Endothelial cell (in vitro differentiated cells): Measurements from ENCODE around the gene ANKZF1. TPM values are rescaled to one million over a fixed set of nuclear protein-coding genes. Genes with fewer than 3 reads are reported as not detected.

ENCODE experiments used
- DNase-seq: peaks from one replicate; pipeline ENCODE4 v3.0.0; 2021; ENCODE audit warnings: low spot score
- H3K27ac Mint-ChIP-seq: one replicate; pipeline ENCODE4 v1.8.0; 2021; ENCODE audit warnings: mixed read lengths, inconsistent platforms; ENCODE audit not compliant: unreplicated experiment
- H3K27me3 Mint-ChIP-seq: one replicate; pipeline ENCODE4 v1.8.0; 2021; ENCODE audit warnings: mild to moderate bottlenecking, moderate library complexity, mixed read lengths, inconsistent platforms; ENCODE audit not compliant: unreplicated experiment
- H3K36me3 Mint-ChIP-seq: one replicate; pipeline ENCODE4 v1.8.0; 2021; ENCODE audit warnings: mild to moderate bottlenecking, low read depth, mixed read lengths, inconsistent platforms; ENCODE audit not compliant: unreplicated experiment
- H3K4me1 Mint-ChIP-seq: one replicate; pipeline ENCODE4 v1.8.0; 2021; ENCODE audit warnings: mild to moderate bottlenecking, mixed read lengths, inconsistent platforms; ENCODE audit not compliant: unreplicated experiment
- H3K4me3 Mint-ChIP-seq: one replicate; pipeline ENCODE4 v1.8.0; 2021; ENCODE audit warnings: mild to moderate bottlenecking, mixed read lengths, inconsistent platforms; ENCODE audit not compliant: unreplicated experiment
- H3K9me3 Mint-ChIP-seq: one replicate; pipeline ENCODE4 v1.8.0; 2021; ENCODE audit warnings: mixed read lengths, inconsistent platforms; ENCODE audit not compliant: unreplicated experiment
- total RNA-seq: library from RNA; stranded (reverse); fragmentation: NEBNext Ultra II Directional; extraction: Animal tissue kit (Norgen Biotek cat#: 25700); gene quantifications from one replicate; pipeline ENCODE4 v1.2.1, GENCODE V29; 2021; ENCODE audit not compliant: unreplicated experiment
- TF ChIP-seq, protein P1 (sequence below): fragments of 200-600 bp; sonication (generic); IDR thresholded peaks from one replicate; pipeline ENCODE4 v1.5.0; 2021; ENCODE audit warnings: antibody characterized with exemption; ENCODE audit not compliant: unreplicated experiment

The ANKZF1 gene
- total RNA-seq, 1 donor from 2014 or later, result 43.8 TPM

- Mint-ChIP-seq H3K4me3 (peak overlapping the region; percentile 88), H3K27me3 (peaks cover 5% of the 10 kb centered on the region), H3K4me1 (peaks cover 22% of the 10 kb centered on the region), H3K36me3 (peaks cover 30% of the 10 kb centered on the region), H3K27ac (peak overlapping the region; percentile 57), H3K9me3 (no peaks in the 10 kb centered on the region)
- TF ChIP-seq, protein P1, sequence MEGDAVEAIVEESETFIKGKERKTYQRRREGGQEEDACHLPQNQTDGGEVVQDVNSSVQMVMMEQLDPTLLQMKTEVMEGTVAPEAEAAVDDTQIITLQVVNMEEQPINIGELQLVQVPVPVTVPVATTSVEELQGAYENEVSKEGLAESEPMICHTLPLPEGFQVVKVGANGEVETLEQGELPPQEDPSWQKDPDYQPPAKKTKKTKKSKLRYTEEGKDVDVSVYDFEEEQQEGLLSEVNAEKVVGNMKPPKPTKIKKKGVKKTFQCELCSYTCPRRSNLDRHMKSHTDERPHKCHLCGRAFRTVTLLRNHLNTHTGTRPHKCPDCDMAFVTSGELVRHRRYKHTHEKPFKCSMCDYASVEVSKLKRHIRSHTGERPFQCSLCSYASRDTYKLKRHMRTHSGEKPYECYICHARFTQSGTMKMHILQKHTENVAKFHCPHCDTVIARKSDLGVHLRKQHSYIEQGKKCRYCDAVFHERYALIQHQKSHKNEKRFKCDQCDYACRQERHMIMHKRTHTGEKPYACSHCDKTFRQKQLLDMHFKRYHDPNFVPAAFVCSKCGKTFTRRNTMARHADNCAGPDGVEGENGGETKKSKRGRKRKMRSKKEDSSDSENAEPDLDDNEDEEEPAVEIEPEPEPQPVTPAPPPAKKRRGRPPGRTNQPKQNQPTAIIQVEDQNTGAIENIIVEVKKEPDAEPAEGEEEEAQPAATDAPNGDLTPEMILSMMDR, result no peak
- DNase-seq, result no peak
Observed at GRCh38 chr2:219228911-219229304, 698 bp upstream of the ANKZF1 start.

DNA sequence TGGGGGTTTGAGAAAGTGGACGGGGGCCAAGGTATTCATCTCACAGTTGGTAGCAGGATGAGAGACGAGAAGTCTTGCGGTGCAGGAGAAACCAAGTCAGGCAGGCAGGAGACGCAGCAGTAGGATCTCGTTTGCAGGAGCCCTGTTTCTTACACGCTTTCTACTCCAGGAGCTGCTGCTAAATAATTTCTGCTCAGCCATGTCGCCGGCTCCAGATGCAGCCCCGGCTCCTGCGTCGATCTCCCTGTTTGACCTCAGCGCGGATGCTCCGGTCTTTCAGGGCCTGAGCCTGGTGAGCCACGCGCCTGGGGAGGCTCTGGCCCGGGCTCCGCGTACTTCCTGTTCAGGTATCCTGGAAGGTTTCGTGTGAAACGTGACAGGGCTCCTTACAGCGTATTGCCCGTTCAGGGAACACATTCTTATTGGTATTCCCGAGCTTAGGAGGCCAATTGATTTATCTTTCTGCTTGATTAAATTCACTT, 494 bp downstream of the ANKZF1 start:
- TF ChIP-seq, protein P1, result no peak
- DNase-seq, result peak; percentile 61
- Mint-ChIP-seq H3K4me1 (peaks cover 22% of the 10 kb centered on the region), H3K36me3 (peaks cover 35% of the 10 kb centered on the region), H3K9me3 (no peaks in the 10 kb centered on the region), H3K4me3 (peak overlapping the region; percentile 100), H3K27ac (peak overlapping the region; percentile 99), H3K27me3 (peaks cover 3% of the 10 kb centered on the region)

- TF ChIP-seq, protein P1, result no peak
- H3K4me1 Mint-ChIP-seq, result peaks cover 10% of the 10 kb centered on the region
- H3K9me3 Mint-ChIP-seq, result no peaks in the 10 kb centered on the region
- no peak for DNase-seq
- no peak overlapping the region for H3K27ac Mint-ChIP-seq
- H3K4me3 Mint-ChIP-seq, result peak overlapping the region; percentile 16
- H3K36me3 Mint-ChIP-seq, result peaks cover 35% of the 10 kb centered on the region
- H3K27me3 Mint-ChIP-seq, result peaks cover 7% of the 10 kb centered on the region
Observed at GRCh38 chr2:219234331-219234730, 4.7 kb downstream of the ANKZF1 start.

DNA sequence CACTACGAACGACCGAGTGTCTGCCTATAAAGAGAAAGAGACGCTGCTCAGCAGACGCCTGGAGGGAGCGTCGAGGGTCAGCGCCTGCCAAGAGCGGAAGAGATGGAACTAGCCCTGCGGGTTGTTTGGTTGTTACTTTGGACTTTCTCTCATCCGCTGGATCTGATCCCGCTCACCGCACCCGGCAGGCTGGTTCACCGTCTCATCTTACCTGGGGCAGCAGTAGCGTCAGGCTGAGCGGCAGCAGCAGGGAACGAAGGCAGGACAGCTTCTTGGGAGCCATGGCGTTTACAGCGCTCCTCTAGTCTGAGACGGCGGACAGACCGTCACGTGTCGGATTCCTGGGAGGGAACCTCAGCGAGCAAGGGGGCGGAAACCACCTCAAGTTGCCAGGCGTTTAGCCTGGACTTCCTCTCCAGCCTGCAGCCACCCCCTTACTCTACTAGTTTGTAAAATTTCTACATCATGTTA, 13.7 kb downstream of the ANKZF1 start:
- Mint-ChIP-seq H3K36me3 (no peaks in the 10 kb centered on the region), H3K9me3 (no peaks in the 10 kb centered on the region), H3K4me1 (peaks cover 13% of the 10 kb centered on the region), H3K27ac (peak overlapping the region; percentile 26), H3K4me3 (no peak overlapping the region), H3K27me3 (peaks cover 15% of the 10 kb centered on the region)
- TF ChIP-seq, protein P1, result no peak
- DNase-seq, result no peak

GRCh38 chr2:219244789-219245147, 15.2 kb downstream of the ANKZF1 start:
- H3K4me1 Mint-ChIP-seq, result peaks cover 26% of the 10 kb centered on the region
- H3K27ac Mint-ChIP-seq, result peak overlapping the region; percentile 98
- H3K4me3 Mint-ChIP-seq, result peak overlapping the region; percentile 96
- peaks cover 14% of the 10 kb centered on the region for H3K27me3 Mint-ChIP-seq
- no peak for DNase-seq
- TF ChIP-seq, protein P1, result no peak
- no peaks in the 10 kb centered on the region for H3K9me3 Mint-ChIP-seq
- peaks cover 6% of the 10 kb centered on the region for H3K36me3 Mint-ChIP-seq
